ENCODE data around the gene LRRC37B.
"Not testable (repeated sequence)": the region's sequence is repeated elsewhere in the genome, so short reads cannot be mapped to it uniquely, and the experiment has no call there.

GRCh38 chr17:32055425-32055824 lies 48.2 kb downstream of the LRRC37B start:
- not testable (repeated sequence) for TF ChIP-seq CTCF, POLR2AphosphoS5 (IDR thresholded peaks at IDR 0.05)
